ENCODE results near the gene CERS6.
"Not testable (repeated sequence)": the region's sequence is repeated elsewhere in the genome, so short reads cannot be mapped to it uniquely, and the experiment has no call there.

CERS6 gene

DNA sequence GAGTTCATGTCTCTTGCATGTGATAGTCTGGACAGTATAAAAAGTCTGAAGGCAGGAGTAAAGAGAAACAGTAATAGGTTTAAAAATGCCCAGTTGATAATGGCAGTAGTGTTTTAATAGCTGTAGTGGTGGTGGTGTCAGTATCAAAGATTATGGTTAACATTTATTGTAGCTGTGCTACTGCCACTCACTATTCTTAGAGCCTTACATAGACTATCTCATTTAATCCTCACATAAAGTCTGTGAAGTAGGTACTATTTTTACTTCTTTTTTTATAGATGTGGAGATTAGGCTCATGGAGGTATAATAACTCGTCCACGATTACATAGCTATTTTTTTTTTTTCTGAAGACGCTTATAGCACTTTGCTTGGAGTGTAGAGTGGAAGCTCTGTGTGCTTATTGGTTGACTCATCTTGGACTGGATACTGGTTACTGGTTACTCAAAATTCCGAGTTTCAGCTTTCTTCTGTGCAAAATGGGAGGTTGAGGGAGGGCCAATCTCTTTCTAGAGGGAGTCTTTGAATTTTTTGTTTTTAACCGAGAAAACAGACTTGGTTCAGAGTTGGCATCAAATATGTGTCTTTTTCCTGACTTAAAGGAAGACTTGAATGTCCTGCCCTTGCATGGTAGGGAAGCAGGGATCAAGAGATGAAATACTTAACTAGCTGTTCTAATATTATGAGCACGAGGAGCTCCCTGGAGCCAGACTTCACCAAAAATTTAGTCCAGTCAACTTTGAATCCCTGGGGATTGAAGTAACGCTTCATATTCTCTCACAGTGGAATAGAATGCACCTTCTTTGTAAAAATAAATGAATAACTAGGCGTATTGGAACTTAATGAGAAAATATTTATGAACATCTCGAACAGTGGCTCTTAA is 27.1 kb downstream of the CERS6 start:
- peaks cover 0 to 7% (median 2%) of the 10 kb centered on the region in 4 experiments for H3K36me3 ChIP-seq (ENCODE audit: control insufficient read depth in 4 of 4, insufficient read depth in 4 of 4, low read length in 3 of 4)
- CTCF ChIA-PET = interaction anchor here (1.0 to 6.2 kb wide), 3 partner anchors 13 to 26 kb away, joined by 3 to 34 read pairs (median 3); no protein-coding TSS in a partner anchor
- H3K27me3 ChIP-seq (replicated peaks in 2 of 5; ENCODE audit: control insufficient read depth in 4 of 5, insufficient read depth in 5 of 5, low read length in 4 of 5) = no peaks in the 10 kb centered on the region
- no peak for DNase-seq
- H3K9me3 ChIP-seq (ENCODE audit: control extremely low read depth in 1 of 5, control insufficient read depth in 4 of 5, insufficient read depth in 2 of 5, low read depth in 1 of 5, low read length in 4 of 5) = peaks cover 0 to 9% (median 3%) of the 10 kb centered on the region in 5 experiments
- H3K4me1 ChIP-seq (ENCODE audit: control extremely low read depth in 1 of 4, control insufficient read depth in 4 of 4, insufficient read depth in 4 of 4, low read length in 3 of 4) = peaks cover 0 to 5% (median under 1%) of the 10 kb centered on the region in 4 experiments
- WGBS (ENCODE audit: insufficient coverage) = 98% methylated on average over 8 of the region's 9 CpGs
- no peak overlapping the region for H3K27ac ChIP-seq (ENCODE audit: insufficient read depth in 1 of 2, low read depth in 1 of 2, low read length in 2 of 2, poor library complexity in 1 of 2, severe bottlenecking in 2 of 2)
- no peak overlapping the region for H3K4me3 ChIP-seq (ENCODE audit: control insufficient read depth in 1 of 7, extremely low read depth in 1 of 7, insufficient read depth in 4 of 7, low read depth in 2 of 7, low read length in 6 of 7)
- POLR2A ChIA-PET = no interaction called here

DNA sequence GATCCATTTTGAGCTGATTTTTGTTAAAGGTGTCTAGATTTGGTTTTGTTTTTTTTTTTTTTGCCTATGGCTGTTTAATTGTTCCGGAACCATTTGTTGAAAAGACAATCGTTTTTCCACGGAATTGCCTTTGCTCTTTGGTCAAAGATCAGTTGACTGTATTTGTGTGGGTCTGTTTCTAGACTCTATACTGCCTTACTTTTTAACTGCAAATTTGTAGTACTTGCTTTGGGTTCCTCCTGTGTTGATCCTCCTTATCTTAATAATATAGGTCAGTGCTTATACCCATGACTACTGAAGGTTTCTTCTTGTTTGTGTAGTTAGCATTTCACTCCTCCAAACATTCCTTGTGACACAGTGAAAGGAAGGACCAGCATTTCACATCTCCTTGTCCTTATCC is 30.4 kb downstream of the CERS6 start:
- Histone ChIP-seq H3K4me1 (ENCODE audit: control extremely low read depth in 1 of 4, control insufficient read depth in 4 of 4, insufficient read depth in 4 of 4, low read length in 3 of 4) (peaks cover 11 to 25% (median 18%) of the 10 kb centered on the region in 4 experiments), H3K4me3 (ENCODE audit: control insufficient read depth in 1 of 7, extremely low read depth in 1 of 7, insufficient read depth in 4 of 7, low read depth in 2 of 7, low read length in 6 of 7) (no peak overlapping the region), H3K36me3 (ENCODE audit: control insufficient read depth in 4 of 4, insufficient read depth in 4 of 4, low read length in 3 of 4) (peaks cover 0 to 4% (median under 1%) of the 10 kb centered on the region in 4 experiments), H3K27me3 (replicated peaks in 2 of 5; ENCODE audit: control insufficient read depth in 4 of 5, insufficient read depth in 5 of 5, low read length in 4 of 5) (no peaks in the 10 kb centered on the region), H3K27ac (ENCODE audit: insufficient read depth in 1 of 2, low read depth in 1 of 2, low read length in 2 of 2, poor library complexity in 1 of 2, severe bottlenecking in 2 of 2) (no peak overlapping the region), H3K9me3 (ENCODE audit: control extremely low read depth in 1 of 5, control insufficient read depth in 4 of 5, insufficient read depth in 2 of 5, low read depth in 1 of 5, low read length in 4 of 5) (peaks cover 0 to 9% (median 3%) of the 10 kb centered on the region in 5 experiments)
- no CpG with 5 or more reads among the region's 3 CpGs for WGBS (ENCODE audit: insufficient coverage)
- no peak for DNase-seq
- ChIA-PET POLR2A (interaction anchor here (0.6 kb wide), 1 partner anchor 16 kb away, joined by 4 read pairs; no protein-coding TSS in a partner anchor), CTCF (no interaction called here)

- H3K27me3 ChIP-seq (replicated peaks in 2 of 5; ENCODE audit: control insufficient read depth in 4 of 5, insufficient read depth in 5 of 5, low read length in 4 of 5) = no peaks in the 10 kb centered on the region
- peak overlapping the region in 6 of 7 experiments; percentile 49 to 68 (median 64) for H3K4me3 ChIP-seq (ENCODE audit: control insufficient read depth in 1 of 7, extremely low read depth in 1 of 7, insufficient read depth in 4 of 7, low read depth in 2 of 7, low read length in 6 of 7)
- peaks cover under 1 to 11% (median 3%) of the 10 kb centered on the region in 4 experiments for H3K36me3 ChIP-seq (ENCODE audit: control insufficient read depth in 4 of 4, insufficient read depth in 4 of 4, low read length in 3 of 4)
- H3K27ac ChIP-seq (ENCODE audit: insufficient read depth in 1 of 2, low read depth in 1 of 2, low read length in 2 of 2, poor library complexity in 1 of 2, severe bottlenecking in 2 of 2) = peak overlapping the region; percentile 65 to 88
- 20% methylated on average over 1 of the region's 7 CpGs for WGBS (ENCODE audit: insufficient coverage)
- peak; percentile 62 to 89 (median 86) for DNase-seq
- ChIA-PET POLR2A (interaction anchor here (1.0 to 1.4 kb wide), 2 partner anchors 10 to 34 kb away, joined by 3 to 4 read pairs; partner anchors contain the start of gene CERS6), CTCF (interaction anchor here (1.0 to 2.4 kb wide), 6 partner anchors 10 to 107 kb away, joined by 3 to 14 read pairs (median 4); no protein-coding TSS in a partner anchor)
- peaks cover 0 to 9% (median 3%) of the 10 kb centered on the region in 5 experiments for H3K9me3 ChIP-seq (ENCODE audit: control extremely low read depth in 1 of 5, control insufficient read depth in 4 of 5, insufficient read depth in 2 of 5, low read depth in 1 of 5, low read length in 4 of 5)
- peaks cover 11 to 28% (median 17%) of the 10 kb centered on the region in 4 experiments for H3K4me1 ChIP-seq (ENCODE audit: control extremely low read depth in 1 of 4, control insufficient read depth in 4 of 4, insufficient read depth in 4 of 4, low read length in 3 of 4)
Observed at GRCh38 chr2:168490015-168490874, 34.2 kb downstream of the CERS6 start.

GRCh38 chr2:168490946-168491605 is 35.0 kb downstream of the CERS6 start:
- peak overlapping the region in 6 of 7 experiments; percentile 49 to 68 (median 64) for H3K4me3 ChIP-seq (ENCODE audit: control insufficient read depth in 1 of 7, extremely low read depth in 1 of 7, insufficient read depth in 4 of 7, low read depth in 2 of 7, low read length in 6 of 7)
- no peaks in the 10 kb centered on the region for H3K27me3 ChIP-seq (replicated peaks in 2 of 5; ENCODE audit: control insufficient read depth in 4 of 5, insufficient read depth in 5 of 5, low read length in 4 of 5)
- H3K27ac ChIP-seq (ENCODE audit: insufficient read depth in 1 of 2, low read depth in 1 of 2, low read length in 2 of 2, poor library complexity in 1 of 2, severe bottlenecking in 2 of 2) = peak overlapping the region; percentile 65 to 88
- peaks cover 11 to 28% (median 17%) of the 10 kb centered on the region in 4 experiments for H3K4me1 ChIP-seq (ENCODE audit: control extremely low read depth in 1 of 4, control insufficient read depth in 4 of 4, insufficient read depth in 4 of 4, low read length in 3 of 4)
- peaks cover 0 to 5% (median 0%) of the 10 kb centered on the region in 5 experiments for H3K9me3 ChIP-seq (ENCODE audit: control extremely low read depth in 1 of 5, control insufficient read depth in 4 of 5, insufficient read depth in 2 of 5, low read depth in 1 of 5, low read length in 4 of 5)
- peak; percentile 22 to 78 (median 69) for DNase-seq
- peaks cover 0 to 14% (median 5%) of the 10 kb centered on the region in 4 experiments for H3K36me3 ChIP-seq (ENCODE audit: control insufficient read depth in 4 of 4, insufficient read depth in 4 of 4, low read length in 3 of 4)
- POLR2A ChIA-PET = interaction anchor here (1.4 kb wide), 1 partner anchor 35 kb away, joined by 4 read pairs; the partner anchor contains the start of gene CERS6
- CTCF ChIA-PET = interaction anchor here (1.0 to 2.4 kb wide), 5 partner anchors 10 to 25 kb away, joined by 3 to 14 read pairs (median 4); no protein-coding TSS in a partner anchor
- 0% methylated on average over 1 of the region's 3 CpGs for WGBS (ENCODE audit: insufficient coverage)

DNA sequence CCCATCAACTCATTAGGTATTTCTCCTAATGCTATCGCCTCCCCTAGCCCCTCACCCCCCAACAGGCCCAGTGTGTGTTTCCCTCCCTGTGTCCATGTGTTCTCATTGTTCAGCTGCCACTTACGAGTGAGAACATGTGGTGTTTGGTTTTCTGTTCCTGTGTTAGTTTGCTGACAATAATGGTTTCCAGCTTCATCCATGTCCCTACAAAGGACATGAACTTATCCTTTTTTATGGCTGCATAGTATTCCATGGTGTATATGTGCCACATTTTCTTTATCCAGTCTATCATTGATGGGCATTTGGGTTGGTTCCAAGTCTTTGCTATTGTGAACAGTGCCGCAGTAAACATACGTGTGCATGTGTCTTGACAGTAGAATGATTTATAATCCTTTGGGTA is 35.7 kb downstream of the CERS6 start:
- H3K36me3 ChIP-seq (ENCODE audit: control insufficient read depth in 4 of 4, insufficient read depth in 4 of 4, low read length in 3 of 4) = peaks cover 0 to 14% (median 5%) of the 10 kb centered on the region in 4 experiments
- peaks cover 11 to 28% (median 17%) of the 10 kb centered on the region in 4 experiments for H3K4me1 ChIP-seq (ENCODE audit: control extremely low read depth in 1 of 4, control insufficient read depth in 4 of 4, insufficient read depth in 4 of 4, low read length in 3 of 4)
- H3K9me3 ChIP-seq (ENCODE audit: control extremely low read depth in 1 of 5, control insufficient read depth in 4 of 5, insufficient read depth in 2 of 5, low read depth in 1 of 5, low read length in 4 of 5); DNase-seq; POLR2A ChIA-PET; H3K4me3 ChIP-seq (ENCODE audit: control insufficient read depth in 1 of 7, extremely low read depth in 1 of 7, insufficient read depth in 4 of 7, low read depth in 2 of 7, low read length in 6 of 7); H3K27me3 ChIP-seq (replicated peaks in 2 of 5; ENCODE audit: control insufficient read depth in 4 of 5, insufficient read depth in 5 of 5, low read length in 4 of 5); CTCF ChIA-PET; H3K27ac ChIP-seq (ENCODE audit: insufficient read depth in 1 of 2, low read depth in 1 of 2, low read length in 2 of 2, poor library complexity in 1 of 2, severe bottlenecking in 2 of 2): not testable (repeated sequence)
- no CpG with 5 or more reads among the region's 4 CpGs for WGBS (ENCODE audit: insufficient coverage)

DNA sequence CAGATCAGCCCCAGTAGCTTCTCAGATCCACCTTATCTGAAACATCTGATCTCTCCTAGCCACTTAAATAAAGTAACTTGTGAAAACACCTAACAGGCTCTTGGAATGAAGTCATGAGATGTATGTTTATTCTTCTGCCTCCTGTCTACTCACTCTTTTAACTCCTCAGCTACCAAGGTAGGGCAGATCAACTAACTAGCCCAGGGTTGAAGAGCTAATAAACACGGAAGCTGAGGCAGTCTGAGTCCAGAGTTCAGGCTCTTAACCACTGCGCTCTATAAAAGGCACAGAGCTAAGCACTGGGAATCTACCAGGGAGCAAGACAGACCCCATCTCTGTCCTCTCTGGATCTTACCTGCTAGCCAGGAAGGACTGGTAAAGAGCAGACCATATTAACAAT is 37.1 kb downstream of the CERS6 start:
- WGBS (ENCODE audit: insufficient coverage) = 100% methylated on average over 1 of the region's 2 CpGs
- H3K9me3 ChIP-seq (ENCODE audit: control extremely low read depth in 1 of 5, control insufficient read depth in 4 of 5, insufficient read depth in 2 of 5, low read depth in 1 of 5, low read length in 4 of 5); POLR2A ChIA-PET; DNase-seq; H3K27me3 ChIP-seq (replicated peaks in 2 of 5; ENCODE audit: control insufficient read depth in 4 of 5, insufficient read depth in 5 of 5, low read length in 4 of 5); H3K4me3 ChIP-seq (ENCODE audit: control insufficient read depth in 1 of 7, extremely low read depth in 1 of 7, insufficient read depth in 4 of 7, low read depth in 2 of 7, low read length in 6 of 7); H3K27ac ChIP-seq (ENCODE audit: insufficient read depth in 1 of 2, low read depth in 1 of 2, low read length in 2 of 2, poor library complexity in 1 of 2, severe bottlenecking in 2 of 2): not testable (repeated sequence)
- H3K36me3 ChIP-seq (ENCODE audit: control insufficient read depth in 4 of 4, insufficient read depth in 4 of 4, low read length in 3 of 4) = peaks cover 0 to 20% (median 5%) of the 10 kb centered on the region in 4 experiments
- CTCF ChIA-PET = interaction anchor here (1.4 kb wide), 1 partner anchor 11 kb away, joined by 3 read pairs; no protein-coding TSS in a partner anchor
- H3K4me1 ChIP-seq (ENCODE audit: control extremely low read depth in 1 of 4, control insufficient read depth in 4 of 4, insufficient read depth in 4 of 4, low read length in 3 of 4) = peaks cover 11 to 28% (median 17%) of the 10 kb centered on the region in 4 experiments

All from common myeloid progenitor, CD34-positive (primary cell).